Vagina (tissue), 2 donors: ENCODE data around the gene CDX1. TPM values are rescaled to one million over a fixed set of nuclear protein-coding genes. Genes with fewer than 3 reads are reported as not detected.

Source experiments
- DNase-seq, 2 donors: peaks; one replicate each; pipeline ENCODE4 v3.0.0-alpha.2; 2017; ENCODE audit errors: extremely low spot score in 2 of 2
- H3K27ac ChIP-seq: fragments of 200-600 bp; sonication (generic); one replicate; pipeline ENCODE4 v1.5.1; 2019
- H3K27me3 ChIP-seq: fragments of 200-600 bp; sonication (generic); one replicate; pipeline ENCODE4 v1.5.1; 2019
- H3K36me3 ChIP-seq, 2 donors: fragments of 200-600 bp; sonication (generic); one replicate each; pipeline ENCODE4 v1.5.1; 2017 to 2019
- H3K4me1 ChIP-seq: fragments of 200-600 bp; sonication (generic); one replicate; pipeline ENCODE4 v1.5.1; 2019
- H3K4me3 ChIP-seq, 2 donors: fragments of 200-600 bp; sonication (generic); 1 replicate in 1 of 2; 2 replicates in 1 of 2; pipeline ENCODE4 v1.5.1; 2016 to 2019
- H3K9me3 ChIP-seq: fragments of 200-600 bp; sonication (generic); one replicate; pipeline ENCODE4 v1.5.1; 2019
- POLR2A ChIP-seq, 2 donors: fragments of 450-650 bp; IDR thresholded peaks; one replicate each; pipeline ENCODE4 v1.6.1; 2017; ENCODE audit warnings: antibody characterized with exemption in 2 of 2, mild to moderate bottlenecking in 2 of 2, moderate library complexity in 2 of 2
- POLR2AphosphoS5 ChIP-seq, 2 donors: sonication (generic); formaldehyde crosslinking; IDR thresholded peaks; one replicate each; pipeline ENCODE4 v1.9.0; 2017; ENCODE audit warnings: antibody characterized with exemption in 2 of 2, mild to moderate bottlenecking in 2 of 2, low read depth in 1 of 2; ENCODE audit not compliant: insufficient read depth in 1 of 2
- intact Hi-C: fragments of 100-400 bp; cut with DNase I; formaldehyde crosslinking; loops from one replicate; pipeline ENCODE4 v1.15.1; 2023
- total RNA-seq: library from RNA; depleted of rRNA; stranded (reverse); fragments of >200 nt; gene quantifications from one replicate; pipeline ENCODE4 v1.2.3, GENCODE V29; 2016
- TF ChIP-seq, protein P1 (sequence below), 3 experiments: fragments of 450-650 bp in 2 of 3; fragments of 200-600 bp in 1 of 3; sonication (generic) in 1 of 3; IDR thresholded peaks; one replicate each; pipeline ENCODE4 v1.5.1; 2017 to 2019; ENCODE audit warnings: antibody characterized with exemption in 3 of 3, mild to moderate bottlenecking in 2 of 3, moderate library complexity in 2 of 3

Gene CDX1
- total RNA-seq, 1 donor from 2014 or later: not detected

DNA sequence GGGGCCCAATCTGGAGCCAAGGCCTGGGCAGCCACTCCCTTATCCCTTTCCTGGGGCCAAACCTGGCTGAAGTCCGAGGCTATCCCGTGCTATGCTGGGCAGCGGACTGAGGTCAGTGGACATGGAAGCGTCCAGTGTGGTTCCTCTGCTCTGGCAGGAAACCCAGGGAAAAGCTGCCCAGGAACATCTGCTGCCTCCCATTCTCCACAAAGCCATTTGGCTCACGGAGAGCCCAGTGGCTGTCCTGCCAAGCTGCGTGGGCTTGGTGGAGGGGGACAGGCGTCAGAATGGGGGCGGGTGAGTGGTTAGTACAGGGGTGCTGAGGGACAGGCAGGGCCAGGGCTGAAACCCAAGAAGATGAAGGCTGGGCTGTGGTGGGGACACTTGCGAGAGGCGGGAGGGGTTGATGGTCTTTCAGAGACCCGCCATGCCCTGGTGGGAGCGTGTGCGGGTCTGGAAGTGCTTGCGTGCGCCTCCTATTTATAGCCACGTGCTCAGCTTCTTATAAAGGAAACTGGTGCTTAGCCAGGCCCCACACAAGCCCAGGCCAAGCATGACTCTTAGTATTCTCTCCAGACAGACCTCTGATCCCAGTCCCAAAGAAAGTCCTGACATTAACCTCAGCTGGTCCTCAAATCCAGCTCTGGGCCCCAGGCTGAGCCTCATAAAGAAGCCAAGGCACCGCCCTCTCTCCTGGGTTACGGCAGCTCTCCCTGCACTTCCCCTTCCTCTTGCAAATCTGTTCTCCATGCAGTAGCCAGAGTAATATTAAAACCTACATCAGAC is 13.9 kb downstream of the CDX1 start:
- Histone ChIP-seq H3K27ac (peak overlapping the region; percentile 90), H3K36me3 (no peaks in the 10 kb centered on the region), H3K27me3 (no peaks in the 10 kb centered on the region), H3K4me1 (peaks cover 51% of the 10 kb centered on the region), H3K9me3 (no peaks in the 10 kb centered on the region), H3K4me3 (no peak overlapping the region)
- peak; percentile 44 to 88 for TF ChIP-seq POLR2AphosphoS5 (IDR thresholded peaks at IDR 0.05; ENCODE audit: insufficient read depth in 1 of 2, low read depth in 1 of 2)
- TF ChIP-seq, protein P1, sequence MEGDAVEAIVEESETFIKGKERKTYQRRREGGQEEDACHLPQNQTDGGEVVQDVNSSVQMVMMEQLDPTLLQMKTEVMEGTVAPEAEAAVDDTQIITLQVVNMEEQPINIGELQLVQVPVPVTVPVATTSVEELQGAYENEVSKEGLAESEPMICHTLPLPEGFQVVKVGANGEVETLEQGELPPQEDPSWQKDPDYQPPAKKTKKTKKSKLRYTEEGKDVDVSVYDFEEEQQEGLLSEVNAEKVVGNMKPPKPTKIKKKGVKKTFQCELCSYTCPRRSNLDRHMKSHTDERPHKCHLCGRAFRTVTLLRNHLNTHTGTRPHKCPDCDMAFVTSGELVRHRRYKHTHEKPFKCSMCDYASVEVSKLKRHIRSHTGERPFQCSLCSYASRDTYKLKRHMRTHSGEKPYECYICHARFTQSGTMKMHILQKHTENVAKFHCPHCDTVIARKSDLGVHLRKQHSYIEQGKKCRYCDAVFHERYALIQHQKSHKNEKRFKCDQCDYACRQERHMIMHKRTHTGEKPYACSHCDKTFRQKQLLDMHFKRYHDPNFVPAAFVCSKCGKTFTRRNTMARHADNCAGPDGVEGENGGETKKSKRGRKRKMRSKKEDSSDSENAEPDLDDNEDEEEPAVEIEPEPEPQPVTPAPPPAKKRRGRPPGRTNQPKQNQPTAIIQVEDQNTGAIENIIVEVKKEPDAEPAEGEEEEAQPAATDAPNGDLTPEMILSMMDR (IDR thresholded peaks at IDR 0.05): no peak
- peak in 1 of 2 donors; percentile 95 for DNase-seq
- intact Hi-C loops: no loop called here

DNA sequence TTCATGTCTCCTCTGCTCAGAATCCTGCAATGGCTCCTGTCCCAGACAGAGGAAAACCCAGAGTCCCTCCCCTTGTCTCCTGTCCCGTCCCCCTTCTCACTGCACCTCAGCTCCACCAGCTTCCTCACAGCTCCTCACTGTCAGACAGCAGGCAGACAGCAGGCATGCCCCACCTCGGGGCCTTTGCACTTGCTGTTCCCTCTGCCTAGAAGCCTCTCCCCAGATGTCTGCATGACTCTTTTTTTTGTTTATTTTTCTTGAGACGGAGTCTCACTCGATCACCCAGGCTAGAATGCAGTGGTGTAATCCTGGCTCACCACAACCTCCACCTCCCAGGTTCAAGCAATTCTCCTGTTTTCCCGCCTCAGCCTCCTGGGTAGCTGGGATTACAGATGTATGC is 14.4 kb downstream of the CDX1 start:
- TF ChIP-seq POLR2AphosphoS5 (IDR thresholded peaks at IDR 0.05; ENCODE audit: insufficient read depth in 1 of 2, low read depth in 1 of 2) (no peak), POLR2A (IDR thresholded peaks at IDR 0.05) (no peak)
- TF ChIP-seq, protein P1 (IDR thresholded peaks at IDR 0.05): no peak
- intact Hi-C loops: no loop called here

DNA sequence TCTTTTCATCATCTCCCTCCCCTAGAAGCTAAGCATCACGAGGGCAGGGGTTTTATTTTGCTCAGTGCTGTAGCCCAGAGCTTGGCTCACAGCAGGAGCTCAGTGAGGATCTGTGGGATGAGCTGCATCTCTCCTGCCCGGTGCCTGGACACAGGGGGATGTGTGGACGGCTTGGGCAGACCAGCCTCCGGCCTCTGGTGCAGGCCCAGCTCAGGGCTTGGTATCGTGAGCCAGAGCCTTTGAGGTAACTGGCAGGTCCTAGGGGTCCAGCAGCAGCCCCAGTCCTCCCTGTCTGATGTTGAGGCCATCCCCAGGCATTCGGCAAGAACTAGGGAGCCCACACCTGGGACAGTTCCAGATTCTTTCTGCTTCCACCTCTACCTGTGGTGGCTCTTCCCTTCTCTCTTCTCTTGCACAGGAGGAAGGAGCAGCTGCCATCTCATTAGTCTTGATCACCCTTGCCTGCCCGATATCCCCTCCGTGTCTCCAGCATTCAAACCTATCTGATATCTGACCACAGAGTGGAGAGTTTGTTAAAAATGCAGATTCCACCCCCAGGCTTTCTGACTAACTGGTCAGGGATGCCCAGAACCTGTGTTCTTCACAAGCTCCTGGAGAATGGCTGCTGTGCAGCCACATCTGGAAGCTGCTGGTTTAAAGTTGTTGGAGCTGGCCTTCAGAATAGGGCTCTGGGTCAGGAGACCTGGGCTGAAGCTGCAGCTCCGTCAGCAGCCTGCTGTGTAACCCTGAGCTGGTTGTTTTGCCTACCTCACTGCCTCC is 15.4 kb downstream of the CDX1 start:
- no peak for TF ChIP-seq POLR2AphosphoS5 (IDR thresholded peaks at IDR 0.05; ENCODE audit: insufficient read depth in 1 of 2, low read depth in 1 of 2)
- intact Hi-C loops: no loop called here
- H3K27ac ChIP-seq: peak overlapping the region; percentile 90

More for the DNA sequence above, 14.4 kb downstream of the CDX1 start:
- H3K27me3 ChIP-seq: no peaks in the 10 kb centered on the region
- peak overlapping the region; percentile 90 for H3K27ac ChIP-seq
- H3K9me3 ChIP-seq: no peaks in the 10 kb centered on the region
- DNase-seq: no peak
- peaks cover 45% of the 10 kb centered on the region for H3K4me1 ChIP-seq
- no peaks in the 10 kb centered on the region for H3K36me3 ChIP-seq
- no peak overlapping the region for H3K4me3 ChIP-seq

DNA sequence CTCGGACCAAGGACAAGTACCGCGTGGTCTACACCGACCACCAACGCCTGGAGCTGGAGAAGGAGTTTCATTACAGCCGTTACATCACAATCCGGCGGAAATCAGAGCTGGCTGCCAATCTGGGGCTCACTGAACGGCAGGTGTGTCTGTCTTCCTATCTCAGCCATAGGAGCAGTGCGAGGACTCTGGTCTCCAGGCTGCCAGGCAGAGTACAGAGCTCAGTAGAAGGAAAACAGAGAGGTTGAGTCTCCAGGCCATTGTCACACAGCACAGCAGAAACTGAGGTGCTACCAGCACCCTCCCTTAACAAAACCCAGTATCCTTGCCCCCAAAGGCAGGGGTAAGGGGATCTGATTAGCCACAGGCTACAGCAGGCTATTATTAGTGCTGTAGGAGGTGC is 16.2 kb downstream of the CDX1 start:
- H3K36me3 ChIP-seq: no peaks in the 10 kb centered on the region
- H3K4me1 ChIP-seq: peaks cover 34% of the 10 kb centered on the region
- DNase-seq: no peak
- TF ChIP-seq POLR2A (IDR thresholded peaks at IDR 0.05) (no peak), POLR2AphosphoS5 (IDR thresholded peaks at IDR 0.05; ENCODE audit: insufficient read depth in 1 of 2, low read depth in 1 of 2) (no peak)
- TF ChIP-seq, protein P1 (IDR thresholded peaks at IDR 0.05): no peak
- H3K4me3 ChIP-seq: no peak overlapping the region
- no peaks in the 10 kb centered on the region for H3K9me3 ChIP-seq
- H3K27ac ChIP-seq: peak overlapping the region; percentile 90
- H3K27me3 ChIP-seq: no peaks in the 10 kb centered on the region
- intact Hi-C loops: no loop called here

More for the DNA sequence above, 15.4 kb downstream of the CDX1 start:
- H3K9me3 ChIP-seq: no peaks in the 10 kb centered on the region
- H3K4me3 ChIP-seq: no peak overlapping the region
- H3K36me3 ChIP-seq: no peaks in the 10 kb centered on the region
- DNase-seq: no peak
- no peaks in the 10 kb centered on the region for H3K27me3 ChIP-seq
- peaks cover 36% of the 10 kb centered on the region for H3K4me1 ChIP-seq

DNA sequence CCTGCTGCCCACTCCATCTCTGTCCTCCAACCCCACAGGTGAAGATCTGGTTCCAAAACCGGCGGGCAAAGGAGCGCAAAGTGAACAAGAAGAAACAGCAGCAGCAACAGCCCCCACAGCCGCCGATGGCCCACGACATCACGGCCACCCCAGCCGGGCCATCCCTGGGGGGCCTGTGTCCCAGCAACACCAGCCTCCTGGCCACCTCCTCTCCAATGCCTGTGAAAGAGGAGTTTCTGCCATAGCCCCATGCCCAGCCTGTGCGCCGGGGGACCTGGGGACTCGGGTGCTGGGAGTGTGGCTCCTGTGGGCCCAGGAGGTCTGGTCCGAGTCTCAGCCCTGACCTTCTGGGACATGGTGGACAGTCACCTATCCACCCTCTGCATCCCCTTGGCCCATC is 16.9 kb downstream of the CDX1 start:
- Histone ChIP-seq H3K27ac (no peak overlapping the region), H3K4me1 (peaks cover 34% of the 10 kb centered on the region), H3K4me3 (no peak overlapping the region), H3K9me3 (no peaks in the 10 kb centered on the region), H3K36me3 (no peaks in the 10 kb centered on the region), H3K27me3 (no peaks in the 10 kb centered on the region)
- intact Hi-C loops: no loop called here
- no peak for DNase-seq
- TF ChIP-seq POLR2AphosphoS5 (IDR thresholded peaks at IDR 0.05; ENCODE audit: insufficient read depth in 1 of 2, low read depth in 1 of 2) (no peak), POLR2A (IDR thresholded peaks at IDR 0.05) (no peak)
- TF ChIP-seq, protein P1 (IDR thresholded peaks at IDR 0.05): no peak
